Cardiac fibroblast (primary cell): ENCODE measurements around the gene HACD2.
"Not testable (repeated sequence)": the region's sequence is repeated elsewhere in the genome, so short reads cannot be mapped to it uniquely, and the experiment has no call there.

Experiments
- DNase-seq, 2 donors: peaks; one replicate each; pipeline versions ENCODE4 v3.0.0 to v3.0.0-alpha.2; 2010; ENCODE audit warnings: low read depth in 2 of 2
- H3K4me3 ChIP-seq, 2 donors: replicated peaks in 1 of 2; 1 replicate in 1 of 2; 2 replicates in 1 of 2; pipeline ENCODE4 v1.5.1; 2011; ENCODE audit warnings: low read depth in 2 of 2, low read length in 2 of 2, mild to moderate bottlenecking in 2 of 2, moderate library complexity in 1 of 2
- CTCF ChIP-seq: IDR thresholded peaks from one replicate; pipeline ENCODE4 v1.5.1; 2011; ENCODE audit warnings: low read depth, mild to moderate bottlenecking, low read length, inconsistent platforms

HACD2 gene

DNA sequence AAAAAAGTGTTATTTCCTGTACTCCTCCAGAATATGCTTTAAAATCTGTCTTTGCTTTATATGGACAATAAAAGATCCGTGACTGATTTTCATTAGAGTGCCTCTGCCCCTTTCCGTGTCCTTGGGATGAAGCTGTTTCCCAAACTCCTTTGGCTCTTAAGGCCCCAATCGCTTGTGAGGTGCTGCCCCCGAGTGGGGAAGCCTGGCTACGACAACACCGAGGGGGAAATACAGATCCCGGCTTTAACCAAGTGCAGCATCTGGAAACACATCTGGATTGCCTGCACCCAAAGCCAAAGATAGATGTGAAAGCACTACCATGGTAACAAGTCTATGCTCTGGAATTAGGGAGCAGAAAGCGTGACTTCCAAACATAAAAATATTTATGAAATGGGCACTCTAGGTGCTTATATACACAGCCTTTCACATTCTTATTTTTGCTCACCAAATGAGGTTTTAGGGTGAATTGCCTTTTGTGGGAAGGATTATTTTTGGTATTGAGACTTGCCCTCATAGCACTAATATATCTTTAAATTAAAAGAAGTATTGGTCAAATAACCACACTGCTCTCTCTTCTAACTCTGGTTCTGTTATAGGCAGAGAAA lies 95.4 kb downstream of the HACD2 start:
- H3K4me3 ChIP-seq, result no peak overlapping the region
- peak; percentile 91 for TF ChIP-seq CTCF
- DNase-seq, result peak; percentile 77

- no peak for DNase-seq
- H3K4me3 ChIP-seq, result no peak overlapping the region
- no peak for TF ChIP-seq CTCF
Measured at GRCh38 chr3:123488645-123489347, 96.1 kb downstream of the HACD2 start.

- not testable (repeated sequence) for DNase-seq, H3K4me3 ChIP-seq
Measured at GRCh38 chr3:123487063-123487462, 97.8 kb downstream of the HACD2 start.

- no peak for DNase-seq
- no peak for TF ChIP-seq CTCF
- no peak overlapping the region for H3K4me3 ChIP-seq
Measured at GRCh38 chr3:123486460-123486859, 98.4 kb downstream of the HACD2 start.

DNA sequence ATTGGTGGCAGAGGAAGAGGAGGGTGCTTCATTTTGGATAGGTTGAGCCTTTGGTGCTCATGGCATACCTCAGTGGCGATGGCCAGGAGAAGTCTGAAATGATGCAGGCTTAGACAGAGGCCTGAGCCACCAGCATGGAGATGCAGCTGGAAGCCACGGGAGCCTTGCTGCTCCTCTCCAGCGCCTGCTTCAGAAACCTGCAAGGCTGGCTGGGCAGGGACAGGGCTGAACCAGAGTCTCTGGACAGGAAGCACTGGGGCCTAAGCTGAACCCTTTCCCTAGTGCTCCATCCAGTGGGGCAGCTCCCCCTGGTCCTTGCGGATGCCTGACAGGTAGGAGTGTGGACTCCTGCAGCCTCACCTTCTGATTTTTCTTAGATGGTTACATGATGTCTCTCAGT lies 99.3 kb downstream of the HACD2 start:
- H3K4me3 ChIP-seq, result no peak overlapping the region
- no peak for DNase-seq
- TF ChIP-seq CTCF, result no peak

DNA sequence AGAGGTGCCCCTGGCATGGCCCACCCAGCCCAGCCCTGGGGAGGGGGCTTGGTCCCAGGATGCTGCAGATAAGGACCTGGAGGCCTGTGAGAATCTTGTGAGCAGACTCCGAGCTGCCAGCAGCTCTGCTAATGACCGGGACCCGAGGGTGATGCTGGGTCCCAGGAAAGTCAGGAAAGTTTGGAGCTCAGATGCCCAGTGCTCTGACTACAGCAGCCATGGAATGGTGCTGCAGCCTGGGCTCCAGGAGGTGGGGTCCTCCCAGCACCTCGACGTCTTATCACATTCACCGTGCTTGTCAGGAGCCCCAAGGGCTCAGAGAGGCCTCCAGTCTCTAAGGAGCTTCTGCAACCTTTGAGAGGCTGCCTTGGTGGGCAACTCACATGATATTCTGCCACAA lies 101.7 kb downstream of the HACD2 start:
- H3K4me3 ChIP-seq, result no peak overlapping the region
- no peak for DNase-seq
- no peak for TF ChIP-seq CTCF

- no peak for TF ChIP-seq CTCF
Measured at GRCh38 chr3:123481722-123482457, 103.0 kb downstream of the HACD2 start.

More at GRCh38 chr3:123481722-123482457, 103.0 kb downstream of the HACD2 start:
- no peak for DNase-seq
- no peak overlapping the region for H3K4me3 ChIP-seq
